GM19397 (cell line): ENCODE results near the gene MGAT5.

Source experiments
- ATAC-seq: cut with Tn5 transposase; IDR thresholded peaks from one replicate; pipeline ENCODE4 v1.9.1; 2021; ENCODE audit warnings: mild to moderate bottlenecking, moderate library complexity; ENCODE audit not compliant: unreplicated experiment

Gene MGAT5

DNA sequence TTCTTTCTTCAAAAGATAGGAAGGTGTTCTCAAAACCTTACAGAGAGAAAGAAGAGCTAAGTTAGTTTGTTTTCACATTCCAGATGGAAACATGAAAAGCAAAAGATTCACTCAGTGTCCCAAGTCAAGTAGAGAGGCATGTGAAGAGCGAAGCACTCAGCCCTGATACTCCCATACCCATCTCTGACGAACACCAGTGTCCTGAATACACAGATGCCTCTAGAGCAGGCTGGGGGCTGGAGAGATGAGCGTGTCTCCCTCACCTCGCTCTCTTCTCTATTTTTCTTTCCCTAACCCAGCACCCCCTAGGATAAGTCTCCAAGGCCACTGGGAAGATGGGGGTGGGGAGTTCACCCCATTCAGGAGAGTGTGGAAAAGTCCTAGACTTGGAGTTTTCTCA, 237.2 kb downstream of the MGAT5 start:
- no peak for ATAC-seq

DNA sequence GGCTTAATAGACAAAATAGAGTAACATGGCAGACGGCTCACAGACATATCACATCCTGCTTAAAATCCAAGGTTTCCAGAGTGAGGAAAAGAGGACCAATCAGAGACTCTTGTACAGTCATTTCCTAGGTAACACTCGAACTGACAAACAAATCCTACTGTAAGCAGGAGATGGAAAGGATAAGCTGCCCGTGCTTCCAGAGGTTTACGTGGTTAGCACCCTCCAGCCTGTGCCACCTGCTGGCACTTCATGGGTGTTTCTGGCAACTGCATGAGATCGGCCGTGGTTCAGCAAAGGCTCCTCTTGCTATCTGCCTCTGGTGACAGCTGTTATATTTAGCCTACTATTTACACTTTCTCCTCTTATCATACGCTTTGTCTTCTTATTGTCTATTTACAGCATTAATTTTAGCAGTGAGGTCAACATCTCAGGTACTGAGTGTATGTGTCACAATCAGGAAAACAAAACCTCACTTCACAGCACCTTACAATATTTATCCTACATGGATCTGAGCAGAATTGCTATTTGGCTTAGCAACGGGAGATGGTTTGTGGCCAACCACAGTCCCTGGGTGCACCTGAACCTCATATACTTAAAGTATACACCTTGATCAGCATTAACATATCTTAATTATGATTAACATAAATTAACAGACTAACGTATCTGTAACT, 238.0 kb downstream of the MGAT5 start:
- ATAC-seq, result no peak

DNA sequence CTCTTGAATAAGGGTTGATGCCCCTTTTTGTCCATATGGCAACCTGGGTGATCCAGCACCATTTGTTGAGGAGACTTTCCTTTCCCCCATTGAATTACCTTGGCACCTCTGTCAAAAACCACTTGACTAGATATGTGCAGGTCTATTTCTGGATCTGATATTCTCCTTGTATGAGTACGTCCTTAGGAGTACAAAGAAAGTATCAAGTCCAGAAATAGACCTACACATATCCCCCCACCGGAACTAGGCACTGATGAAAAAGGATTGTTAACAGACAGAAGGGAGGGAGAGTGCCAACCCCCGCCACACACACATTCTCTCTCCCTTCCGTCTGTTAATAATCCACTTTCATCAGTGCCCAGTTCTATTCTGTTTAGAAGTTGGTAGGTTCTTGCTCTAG, 239.9 kb downstream of the MGAT5 start:
- ATAC-seq, result no peak

DNA sequence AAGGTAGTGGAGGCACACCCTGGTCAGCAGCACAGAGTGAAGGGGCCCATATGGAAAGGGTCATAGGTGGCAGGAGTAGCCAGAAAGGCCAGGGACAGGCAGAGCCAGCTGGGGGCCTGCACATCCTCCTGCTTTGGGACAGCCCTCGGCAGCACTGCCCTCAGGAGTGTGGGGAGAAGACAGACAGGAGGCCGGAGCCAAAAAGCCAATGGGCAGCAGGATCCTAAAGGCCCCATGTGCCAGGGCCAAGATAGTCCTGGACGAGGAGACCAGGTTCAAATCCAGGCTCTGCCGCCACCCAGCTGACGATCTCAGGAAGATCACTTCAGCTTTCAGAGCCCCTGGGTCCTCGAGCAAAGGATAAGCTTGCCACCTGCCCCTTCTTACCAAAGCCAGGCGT, 244.8 kb downstream of the MGAT5 start:
- no peak for ATAC-seq

DNA sequence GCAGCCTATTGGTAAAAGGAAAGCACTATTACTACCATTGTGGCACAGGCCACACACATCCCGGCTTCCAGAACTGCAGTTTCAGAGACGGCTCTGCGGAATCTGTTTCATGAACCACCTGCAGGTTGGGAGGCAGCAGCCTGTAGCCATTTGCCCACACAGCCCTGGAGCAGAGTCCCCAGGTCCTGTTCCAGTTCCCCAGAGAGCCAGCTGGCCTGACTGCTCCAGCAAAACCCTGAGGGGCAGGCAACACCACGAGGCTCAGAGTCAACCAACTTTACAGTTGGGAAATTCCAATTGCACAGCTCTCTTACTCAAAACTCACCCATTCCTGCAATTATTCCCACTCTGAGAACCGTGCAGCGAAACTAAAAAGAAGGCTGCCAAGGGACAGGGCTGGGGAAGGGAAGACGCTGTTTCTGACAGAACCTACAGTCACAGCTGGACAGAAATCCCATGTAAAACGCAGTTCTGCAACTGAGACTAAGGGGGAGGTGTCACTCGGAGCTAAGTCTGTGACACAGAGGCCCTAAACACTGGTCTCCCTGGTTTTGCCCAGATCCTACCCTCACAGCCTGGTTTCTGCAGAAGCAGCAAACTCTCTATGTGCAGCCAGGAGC, 245.5 kb downstream of the MGAT5 start:
- ATAC-seq, result no peak

DNA sequence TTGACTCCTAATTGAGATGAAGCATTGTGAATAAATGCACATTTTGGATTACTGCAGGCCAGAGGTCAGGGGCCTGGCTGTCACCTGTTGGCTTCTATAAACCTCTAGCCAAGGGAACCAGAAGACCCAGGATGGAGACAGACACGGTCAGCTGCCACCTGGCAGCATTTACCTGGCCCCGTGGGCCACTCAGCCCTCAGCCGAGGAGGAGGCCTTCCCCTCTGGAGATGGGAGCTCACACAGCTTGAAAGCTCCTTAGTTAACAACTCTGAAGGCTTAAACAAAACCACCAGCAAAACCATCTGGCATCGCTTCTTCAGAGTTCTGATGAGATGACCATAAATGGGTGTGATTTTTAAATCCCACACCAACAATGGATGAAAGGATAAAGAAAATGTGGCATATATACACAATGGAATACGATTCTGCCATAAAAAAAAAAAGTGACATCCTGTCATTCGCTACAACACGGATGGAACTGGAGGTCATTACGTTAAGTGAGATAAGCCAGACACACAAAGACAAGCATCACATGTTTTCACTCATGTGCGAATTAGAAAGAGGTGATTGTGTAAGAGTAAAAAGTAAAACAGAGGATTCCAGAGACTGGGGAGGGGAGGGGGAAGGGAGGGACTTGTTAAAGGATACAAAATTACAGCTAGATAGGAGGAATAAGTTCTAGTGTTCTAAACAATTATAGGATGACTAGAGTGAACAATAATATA, 246.5 kb downstream of the MGAT5 start:
- no peak for ATAC-seq

DNA sequence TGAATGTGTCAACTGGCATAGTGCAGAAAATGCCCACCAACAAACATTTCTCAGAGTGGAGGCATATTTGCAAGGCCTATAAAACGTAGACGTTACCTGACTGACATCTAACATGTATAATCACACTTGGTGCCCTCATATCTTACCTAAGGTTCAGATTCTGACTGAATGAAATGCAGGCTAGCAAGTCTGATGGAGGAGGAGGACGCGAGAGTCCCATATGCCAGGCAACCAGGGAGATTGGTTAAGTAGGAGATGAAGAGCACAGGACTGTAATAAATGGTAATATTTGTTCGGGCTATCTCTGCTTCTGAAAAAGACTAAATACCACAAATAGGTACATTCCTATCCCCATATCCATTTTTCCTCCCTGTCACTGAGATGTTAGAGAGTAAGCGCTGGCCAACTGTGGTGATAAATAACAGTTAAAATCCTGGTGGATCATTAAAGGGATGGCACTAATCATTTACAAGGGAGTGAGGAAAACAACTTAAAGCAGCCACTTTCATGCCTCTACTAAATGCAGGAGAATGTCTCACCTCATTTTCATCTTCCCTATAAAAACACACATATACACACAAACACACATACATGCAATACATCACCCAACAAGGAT, 247.7 kb downstream of the MGAT5 start:
- ATAC-seq, result no peak

DNA sequence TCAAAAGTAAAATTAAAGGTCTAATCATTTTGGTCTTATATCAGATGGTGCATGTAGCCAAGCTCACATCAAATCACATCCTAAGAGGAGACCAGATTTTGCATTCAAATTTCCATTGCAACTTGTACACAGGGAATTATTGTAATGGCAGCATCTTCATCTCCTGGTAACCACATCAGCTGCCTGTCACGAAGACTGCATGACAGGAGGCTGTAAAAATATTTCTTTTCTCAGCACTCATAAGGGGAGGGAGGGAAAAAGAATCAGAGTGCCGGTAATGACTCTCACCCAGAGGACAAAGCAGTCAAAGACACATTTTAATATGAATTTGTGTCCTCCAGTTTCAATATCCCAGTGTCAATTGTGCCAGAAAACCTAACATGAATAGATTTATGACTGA, 248.2 kb downstream of the MGAT5 start:
- no peak for ATAC-seq
